PFSK-1 (cell line): ENCODE data around the gene PPP2R5B.
A peak's percentile ranks its signal among the peaks of the same experiment; 100 is the strongest.

Source experiments
- FOXP2 ChIP-seq: optimal IDR thresholded peaks from 2 replicates; pipeline ENCODE3; 2011; ENCODE audit warnings: borderline replicate concordance, control low read depth, inconsistent platforms; ENCODE audit not compliant: insufficient read depth; ENCODE audit errors: extremely low read length, extremely low read depth
- POLR2AphosphoS5 ChIP-seq: IDR thresholded peaks from 2 replicates; pipeline ENCODE4 v1.6.1; 2012; ENCODE audit warnings: low read depth, mild to moderate bottlenecking, control low read depth, low read length, moderate library complexity
- REST ChIP-seq, 2 experiments: IDR thresholded peaks; 2 replicates each; pipeline versions ENCODE4 v1.6.1 to v1.8.0; 2011 to 2012; ENCODE audit warnings: low read depth in 2 of 2, low read length in 2 of 2, control low read depth in 1 of 2, inconsistent platforms in 1 of 2, mild to moderate bottlenecking in 1 of 2, moderate library complexity in 1 of 2; ENCODE audit not compliant: insufficient read depth in 1 of 2
- SIN3A ChIP-seq: IDR thresholded peaks from 2 replicates; pipeline ENCODE4 v1.6.1; 2012; ENCODE audit warnings: mild to moderate bottlenecking, low read length, moderate library complexity, borderline replicate concordance; ENCODE audit not compliant: insufficient read depth
- TAF1 ChIP-seq: IDR thresholded peaks from 2 replicates; pipeline ENCODE4 v1.6.1; 2012; ENCODE audit warnings: low read length, control low read depth, borderline replicate concordance; ENCODE audit not compliant: insufficient read depth

The PPP2R5B gene

DNA sequence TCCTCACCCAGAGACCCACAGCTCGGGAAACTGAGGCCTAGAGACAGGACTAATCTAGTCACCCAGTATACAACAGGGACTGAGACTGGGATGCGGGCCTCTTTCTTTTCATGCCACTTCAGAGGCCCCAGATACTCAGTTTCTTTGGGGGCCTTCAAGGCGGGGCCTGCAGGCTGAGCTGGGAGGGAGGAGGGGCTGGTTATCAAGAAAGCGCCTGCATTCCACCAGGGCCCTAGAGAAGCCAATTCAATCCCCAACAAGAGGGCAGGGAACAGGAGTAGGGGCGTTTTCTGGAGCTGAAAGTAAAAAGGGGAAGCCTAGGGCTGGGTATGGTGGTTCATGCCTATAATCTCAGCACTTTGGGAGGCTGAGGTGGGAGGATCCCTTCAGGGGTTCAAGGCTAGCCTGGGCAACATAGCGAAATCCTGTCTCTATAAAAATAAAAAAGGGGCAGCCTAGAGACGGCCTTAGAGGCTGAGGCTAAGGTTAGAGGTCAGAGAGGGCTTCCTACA, 9.1 kb upstream of the PPP2R5B start:
- no peak for TF ChIP-seq TAF1
- TF ChIP-seq POLR2AphosphoS5: no peak
- no peak for TF ChIP-seq SIN3A
- TF ChIP-seq FOXP2: no peak
- no peak for TF ChIP-seq REST (IDR thresholded peaks at IDR 0.05; ENCODE audit: insufficient read depth in 1 of 2, low read depth in 2 of 2, low read length in 2 of 2)

GRCh38 chr11:64916040-64916774, 8.3 kb upstream of the PPP2R5B start:
- TF ChIP-seq TAF1: no peak
- TF ChIP-seq FOXP2: peak; percentile 100
- peak; percentile 96; the same call in 1 of the 2 replicates for TF ChIP-seq SIN3A
- no peak for TF ChIP-seq POLR2AphosphoS5

DNA sequence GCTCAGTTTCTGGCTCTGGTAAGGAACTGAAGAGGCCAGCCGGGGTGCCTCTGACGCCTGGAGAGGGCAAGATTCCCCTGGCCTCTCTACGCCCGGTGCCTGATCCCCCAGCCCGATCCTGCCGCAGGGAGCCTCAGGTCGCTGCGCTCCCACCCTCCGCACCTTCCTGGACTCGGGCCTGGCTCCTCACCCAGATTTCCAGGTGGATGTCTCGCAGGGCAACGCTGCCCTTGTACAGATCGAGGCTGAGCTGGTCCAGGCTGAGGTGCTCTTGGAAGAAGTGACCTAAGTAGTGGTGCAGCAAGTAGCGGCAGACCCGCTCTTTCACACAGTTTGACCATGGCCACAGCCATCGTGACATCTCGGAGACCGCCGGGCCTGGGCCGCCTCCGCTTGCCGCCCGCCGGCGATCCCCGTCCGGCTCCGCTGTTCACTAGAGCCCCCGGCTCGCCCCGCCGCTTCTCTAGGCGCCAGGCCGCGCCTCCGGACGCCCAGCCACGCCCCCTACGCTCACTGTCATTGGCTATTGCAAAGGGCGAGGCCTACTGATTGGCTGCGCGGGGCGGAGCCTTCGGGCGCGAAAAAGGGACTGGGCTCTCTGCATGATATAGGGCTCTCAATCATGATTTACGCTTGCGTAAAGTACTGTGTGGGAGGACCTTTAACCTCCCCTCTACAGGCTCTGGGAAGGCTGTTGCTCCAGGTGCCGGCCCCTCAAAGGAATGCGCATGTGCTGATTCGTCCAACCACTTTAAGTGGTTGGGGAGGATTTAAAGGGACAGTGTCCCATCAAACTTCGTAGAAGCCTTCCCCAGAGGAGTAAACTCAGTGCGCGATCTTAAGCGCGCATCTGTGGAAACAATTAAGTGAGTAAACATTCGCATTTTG, 7.5 kb upstream of the PPP2R5B start, which contains the start of gene ATG2A:
Gene ATG2A (minus strand): TSS at position 435 of the 888 bp plus-strand sequence. CDS start 74 bp downstream, at position 361.
- TF ChIP-seq SIN3A (peak; percentile 64; the same call in 1 of the 2 replicates), REST (IDR thresholded peaks at IDR 0.05; ENCODE audit: insufficient read depth in 1 of 2, low read depth in 2 of 2, low read length in 2 of 2) (no peak), TAF1 (peak; percentile 82), FOXP2 (peak; percentile 67), POLR2AphosphoS5 (peak; percentile 78; the same call in 1 of the 2 replicates)

- TF ChIP-seq FOXP2 (no peak), TAF1 (peak; percentile 4; the same call in 1 of the 2 replicates), REST (IDR thresholded peaks at IDR 0.05; ENCODE audit: insufficient read depth in 1 of 2, low read depth in 2 of 2, low read length in 2 of 2) (no peak)
Observed at GRCh38 chr11:64917663-64917995, 6.9 kb upstream of the PPP2R5B start.

GRCh38 chr11:64918017-64918416, 6.5 kb upstream of the PPP2R5B start:
- TF ChIP-seq FOXP2: no peak
- TF ChIP-seq SIN3A: no peak
- TF ChIP-seq POLR2AphosphoS5: no peak
- peak in 1 of 2 experiments; percentile 70; a peak in 1 of 4 replicates for TF ChIP-seq REST (IDR thresholded peaks at IDR 0.05; ENCODE audit: insufficient read depth in 1 of 2, low read depth in 2 of 2, low read length in 2 of 2)
- no peak for TF ChIP-seq TAF1
